Midbrain (tissue), 1 donor: ENCODE results near the gene UBAP1L.
A peak's percentile ranks its signal among the peaks of the same experiment; 100 is the strongest.
"Not testable (repeated sequence)": the region's sequence is repeated elsewhere in the genome, so short reads cannot be mapped to it uniquely, and the experiment has no call there.

Experiments
- DNase-seq: peaks from one replicate; lab custom pipeline; 2025; lab: John Stamatoyannopoulos, UW

UBAP1L gene

DNA sequence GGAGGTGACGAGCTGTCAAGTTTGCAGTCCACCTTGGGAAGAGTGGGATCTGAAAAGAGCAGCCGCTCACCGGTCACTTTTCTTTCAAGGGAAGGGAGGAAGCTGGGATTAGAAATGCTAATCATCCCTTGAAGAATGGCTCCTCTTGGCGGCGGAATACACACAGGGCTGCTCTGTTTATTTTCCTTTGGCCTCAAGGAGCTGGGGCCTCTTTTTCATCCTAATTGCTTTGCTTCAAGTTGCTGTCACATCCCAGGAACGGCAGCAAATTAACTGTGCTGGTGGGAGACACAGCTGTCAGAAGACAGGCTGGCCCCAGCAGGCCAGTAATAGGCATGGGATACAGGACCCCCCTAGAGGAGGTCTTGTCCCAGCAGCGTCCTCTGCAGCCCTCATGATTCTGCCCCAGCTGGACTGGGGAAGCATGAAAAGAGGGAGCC is 31.7 kb downstream of the UBAP1L start:
- DNase-seq = peak; percentile 69

GRCh38 chr15:65082303-65082953 is 32.6 kb downstream of the UBAP1L start:
- DNase-seq = no peak

- no peak for DNase-seq
Observed at GRCh38 chr15:65081758-65082157, 33.2 kb downstream of the UBAP1L start.

- DNase-seq = peak; percentile 65
Observed at GRCh38 chr15:65081270-65081669, 33.7 kb downstream of the UBAP1L start.

DNA sequence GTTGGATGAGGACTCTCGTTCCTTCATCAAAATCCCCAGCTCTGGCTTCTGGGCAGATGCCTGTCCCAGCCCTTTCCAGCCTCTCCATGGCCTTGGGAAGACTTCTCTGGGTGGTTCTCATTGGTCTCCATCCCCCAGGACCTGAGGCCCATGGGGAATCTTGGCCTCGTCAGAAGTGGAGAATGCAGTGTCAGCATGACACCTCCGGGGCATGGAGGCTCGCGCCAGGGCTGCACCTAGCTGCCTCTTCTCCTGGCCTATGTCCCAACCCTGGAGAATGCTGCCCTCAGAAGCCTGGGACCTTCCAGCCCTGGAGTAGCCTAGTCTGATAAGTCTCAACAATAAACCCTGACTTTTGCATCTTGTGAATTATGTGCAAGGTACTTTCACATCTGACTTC is 35.4 kb downstream of the UBAP1L start:
- DNase-seq = no peak

GRCh38 chr15:65077981-65078352 is 37.0 kb downstream of the UBAP1L start:
- DNase-seq = no peak

- DNase-seq = no peak
Observed at GRCh38 chr15:65077291-65077980, 37.6 kb downstream of the UBAP1L start.

DNA sequence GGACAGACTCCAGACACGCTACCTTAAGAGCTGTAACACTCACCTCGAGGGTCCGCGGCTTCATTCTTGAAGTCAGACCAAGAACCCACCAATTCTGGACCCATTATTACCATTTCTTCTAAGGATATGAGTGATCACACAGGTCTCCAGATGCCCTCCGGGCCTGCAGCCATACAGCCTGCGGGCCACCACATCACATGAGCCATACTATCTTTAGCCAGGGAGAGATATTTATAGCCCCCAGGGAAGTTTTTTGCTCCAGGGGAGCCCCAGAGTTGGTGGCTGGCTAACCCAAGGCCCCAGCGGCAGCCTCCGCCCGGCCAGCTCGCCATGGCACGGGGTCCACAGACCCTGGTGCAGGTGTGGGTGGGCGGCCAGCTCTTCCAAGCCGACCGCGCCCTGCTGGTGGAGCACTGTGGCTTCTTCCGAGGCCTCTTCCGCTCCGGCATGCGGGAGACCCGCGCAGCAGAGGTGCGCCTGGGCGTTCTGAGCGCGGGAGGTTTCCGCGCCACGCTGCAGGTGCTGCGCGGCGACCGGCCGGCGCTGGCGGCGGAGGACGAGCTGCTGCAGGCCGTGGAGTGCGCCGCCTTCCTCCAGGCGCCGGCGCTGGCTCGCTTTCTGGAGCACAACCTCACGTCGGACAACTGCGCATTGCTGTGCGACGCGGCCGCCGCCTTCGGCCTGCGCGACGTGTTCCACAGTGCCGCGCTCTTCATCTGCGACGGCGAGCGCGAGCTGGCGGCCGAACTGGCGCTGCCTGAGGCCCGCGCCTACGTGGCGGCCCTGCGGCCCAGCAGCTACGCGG is 38.3 kb downstream of the UBAP1L start, which contains the start of gene KBTBD13:
KBTBD13 (plus strand) TSS at position 261 of the 805 bp plus-strand sequence; CDS start at position 331, 70 bp downstream.
- no peak for DNase-seq

DNA sequence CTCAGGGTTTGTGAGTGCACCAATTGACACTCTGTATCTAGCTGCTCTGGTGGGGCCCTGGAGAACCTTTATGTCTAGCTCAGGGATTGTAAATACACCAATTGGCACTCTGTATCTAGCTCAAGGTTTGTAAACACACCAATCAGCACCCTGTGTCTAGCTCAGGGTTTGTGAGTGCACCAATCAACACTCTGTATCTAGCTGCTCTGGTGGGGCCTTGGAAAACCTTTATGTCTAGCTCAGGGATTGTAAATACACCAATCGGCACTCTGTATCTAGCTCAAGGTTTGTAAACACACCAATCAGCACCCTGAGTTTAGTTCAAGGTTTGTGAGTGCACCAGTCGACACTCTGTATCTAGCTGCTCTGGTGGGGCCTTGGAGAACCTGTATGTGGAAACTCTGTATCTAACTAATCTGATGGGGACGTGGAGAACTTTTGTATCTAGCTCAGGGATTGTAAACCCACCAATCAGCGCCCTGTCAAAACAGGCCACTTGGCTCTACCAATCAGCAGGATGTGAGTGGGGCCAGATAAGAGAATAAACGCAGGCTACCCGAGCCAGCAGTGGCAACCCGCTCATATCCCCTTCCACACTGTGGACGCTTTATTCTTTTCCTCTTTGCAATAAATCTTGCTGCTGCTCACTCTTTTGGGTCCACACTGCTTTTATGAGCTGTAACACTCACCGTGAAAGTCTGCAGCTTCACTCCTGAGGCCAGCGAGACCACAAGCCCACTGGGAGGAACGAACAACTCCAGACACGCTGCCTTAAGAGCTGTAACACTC is 39.2 kb downstream of the UBAP1L start:
- not testable (repeated sequence) for DNase-seq

GRCh38 chr15:65074946-65075345 is 40.1 kb downstream of the UBAP1L start:
- DNase-seq = not testable (repeated sequence)

DNA sequence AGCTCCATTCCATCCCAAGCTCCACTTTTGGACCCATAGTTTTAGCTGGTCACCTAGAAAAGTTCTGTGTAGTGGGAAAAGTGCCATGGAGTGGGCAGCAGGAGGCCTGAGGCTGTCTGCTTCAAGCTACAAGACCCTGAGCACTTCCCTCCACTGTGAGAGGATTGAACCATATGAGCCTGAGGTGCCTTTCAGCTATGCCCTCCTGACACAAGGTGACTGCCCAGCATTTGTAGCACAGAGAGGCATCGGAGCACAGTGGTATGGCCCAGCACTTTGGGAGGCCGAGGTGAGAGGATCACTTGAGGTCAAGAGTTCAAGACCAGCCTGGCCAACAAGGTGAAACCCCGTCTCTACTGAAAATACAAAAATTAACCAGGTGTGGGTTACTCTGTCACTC is 42.4 kb downstream of the UBAP1L start:
- DNase-seq = no peak

DNA sequence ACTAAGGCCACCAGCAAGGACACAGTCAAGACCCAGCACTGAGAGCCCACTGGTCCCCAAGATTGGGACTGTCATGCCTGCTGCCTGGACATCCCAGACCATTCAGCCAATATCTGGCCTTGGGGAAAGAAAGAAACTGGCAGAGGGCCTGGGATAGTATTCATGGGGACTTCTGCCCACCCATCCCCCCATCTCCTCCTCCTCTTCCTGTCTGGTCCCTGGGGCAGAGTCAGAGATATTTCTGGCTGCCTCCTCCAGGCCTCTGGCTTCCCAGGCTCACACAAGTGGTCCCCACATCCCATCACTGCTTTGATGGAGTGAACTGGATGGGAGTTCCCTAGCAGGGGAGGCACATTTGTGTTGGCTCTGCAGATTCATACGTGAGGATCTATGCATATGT is 43.0 kb downstream of the UBAP1L start:
- no peak for DNase-seq

- DNase-seq = peak; percentile 63
Observed at GRCh38 chr15:65071381-65071811, 43.6 kb downstream of the UBAP1L start.

DNA sequence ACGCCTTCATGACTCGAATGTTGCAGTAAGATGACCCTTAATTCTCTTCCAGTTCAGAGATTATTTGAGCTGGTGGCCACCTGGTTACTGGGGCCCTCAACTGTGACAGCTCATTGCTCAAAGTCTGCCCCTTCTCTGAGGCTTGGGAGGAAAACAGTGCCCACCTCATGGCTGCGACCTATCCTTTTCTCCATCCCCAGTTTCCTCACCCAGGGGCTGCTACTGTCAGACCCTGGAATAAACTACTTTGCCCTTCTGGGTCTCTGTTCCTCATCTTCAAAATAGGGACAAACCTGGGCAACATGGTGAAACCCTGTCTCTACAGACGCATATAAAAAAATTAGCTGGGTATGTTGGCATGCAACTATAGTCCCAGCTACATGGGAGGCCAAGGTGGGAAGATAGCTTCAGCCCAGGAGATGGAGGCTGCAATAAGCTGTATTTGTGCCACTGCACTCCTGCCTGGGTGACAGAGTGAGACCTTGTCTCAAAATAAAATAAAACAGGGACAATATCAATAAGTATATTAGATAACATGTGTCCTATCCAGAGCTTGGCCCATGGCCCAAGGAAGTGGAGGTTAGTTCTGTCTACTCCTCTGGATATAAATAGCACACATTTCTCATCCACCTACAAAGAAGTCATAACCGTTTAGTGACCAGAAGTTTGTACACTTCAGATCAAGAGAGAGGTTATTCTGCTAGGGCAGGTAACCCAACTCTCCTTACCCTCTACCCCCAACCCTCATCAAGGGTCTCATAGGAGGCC is 45.0 kb downstream of the UBAP1L start:
- no peak for DNase-seq

- no peak for DNase-seq
Observed at GRCh38 chr15:65069179-65069578, 45.8 kb downstream of the UBAP1L start.

GRCh38 chr15:65068403-65068788 is 46.6 kb downstream of the UBAP1L start:
- DNase-seq = peak; percentile 33

- peak; percentile 12 for DNase-seq
Observed at GRCh38 chr15:65067645-65068402, 47.2 kb downstream of the UBAP1L start, which contains the start of gene RASL12. Gene RASL12 (minus strand): TSS chr15:65067991. CDS start chr15:65067835, 156 bp downstream.

DNA sequence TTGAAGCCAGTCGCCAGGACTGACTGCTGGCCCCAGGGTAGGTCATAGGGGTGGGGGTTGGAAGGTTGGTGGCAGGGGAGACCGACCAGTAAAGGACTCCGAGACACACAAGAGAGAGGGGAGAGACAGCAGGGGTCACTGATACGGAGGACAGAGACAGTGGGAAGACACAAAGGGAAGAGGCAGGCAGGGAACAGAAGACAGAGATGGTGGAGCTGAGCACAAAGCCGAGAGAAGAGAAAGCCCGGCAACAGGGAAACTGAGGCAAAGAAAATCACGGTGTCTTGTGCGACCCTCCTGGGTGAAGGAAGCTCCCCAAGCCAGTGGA is 47.7 kb downstream of the UBAP1L start:
- DNase-seq = no peak

- peak; percentile 39 for DNase-seq
Observed at GRCh38 chr15:65066635-65067316, 48.2 kb downstream of the UBAP1L start.
